Measurements from ENCODE around the gene PLCL1. TPM values are rescaled to one million over a fixed set of nuclear protein-coding genes. Genes with fewer than 3 reads are reported as not detected.

PLCL1 gene
- total and polyA plus RNA-seq, 10 of the 15 experiments (the other 5 are each of a cell fraction or from before 2014, with no cell fraction given), result 0.03 to 1.5 (median 0.22) TPM

- Histone ChIP-seq H3K9me3 (replicated peaks; ENCODE audit: control insufficient read depth, insufficient read depth, low read length) (no peaks in the 10 kb centered on the region), H3K79me2 (ENCODE audit: control insufficient read depth, insufficient read depth, low read length) (no peaks in the 10 kb centered on the region), H3K9ac (ENCODE audit: control insufficient read depth, insufficient read depth, low read length) (no peak overlapping the region), H3K4me1 (ENCODE audit: control insufficient read depth, insufficient read depth, low read length) (no peaks in the 10 kb centered on the region), H4K20me1 (ENCODE audit: control insufficient read depth, insufficient read depth) (no peaks in the 10 kb centered on the region), H2AFZ (ENCODE audit: control insufficient read depth, low read depth, low read length) (no peak overlapping the region), H3K4me2 (ENCODE audit: control insufficient read depth, insufficient read depth) (no peak overlapping the region), H3K27me3 (replicated peaks in 1 of 2; ENCODE audit: control insufficient read depth in 2 of 2, insufficient read depth in 2 of 2, low read length in 1 of 2) (no peaks in the 10 kb centered on the region), H3K36me3 (ENCODE audit: control insufficient read depth in 2 of 2, insufficient read depth in 2 of 2, low read length in 1 of 2) (no peaks in the 10 kb centered on the region), H3K4me3 (no peak overlapping the region), H3K27ac (ENCODE audit: control insufficient read depth, insufficient read depth) (no peak overlapping the region)
- no TSS peak for BruUV-seq (replicated peaks)
- FAIRE-seq (no peak), ATAC-seq (no peak), DNase-seq (ENCODE audit: low read depth, low spot score) (no peak)
- in situ Hi-C loops (cut with MboI), result no loop called here
- ChIA-PET CTCF (interaction anchor here (0.9 kb wide), 1 partner anchor 110 kb away, joined by 4 read pairs; no protein-coding TSS in a partner anchor), POLR2A (no interaction called here), SMC1A (ENCODE audit: uncharacterized antibody, unreplicated experiment) (no interaction called here), RAD21 (ENCODE audit: unreplicated experiment) (no interaction called here)
- intact Hi-C loops (cut with micrococcal nuclease; ENCODE audit: unreplicated experiment), result no loop called here
- WGBS (ENCODE audit: insufficient coverage, insufficient replicate concordance, low lambda C conversion rate, missing lambda C conversion rate), result 10% methylated on average over 1 of the region's 1 CpG
- TF ChIP-seq IRF3 (IDR thresholded peaks at IDR 0.05) (no peak), CREB1 (IDR thresholded peaks at IDR 0.05; ENCODE audit: low read depth) (no peak), WRNIP1 (IDR thresholded peaks at IDR 0.05; ENCODE audit: borderline replicate concordance, low read depth, low read length) (no peak), NFIC (IDR thresholded peaks at IDR 0.05; ENCODE audit: low read depth, low read length) (no peak), POLR2AphosphoS5 (IDR thresholded peaks at IDR 0.05; ENCODE audit: low read length) (no peak), HDGF (IDR thresholded peaks at IDR 0.05) (no peak), POU2F2 (IDR thresholded peaks at IDR 0.05; ENCODE audit: borderline replicate concordance, low read depth, low read length) (no peak), EZH2 (IDR thresholded peaks at IDR 0.05; ENCODE audit: borderline replicate concordance, control insufficient read depth, low read depth, low read length) (no peak), NFYA (IDR thresholded peaks at IDR 0.05; ENCODE audit: borderline replicate concordance, low read depth, low read length) (no peak), RAD21 (IDR thresholded peaks at IDR 0.05; ENCODE audit: insufficient read depth, low read depth, low read length) (no peak)
Measured at GRCh38 chr2:198186257-198186656, 381.9 kb downstream of the PLCL1 start.
